ENCODE measurements around the gene CSTB.

Gene CSTB

GRCh38 chr21:43728467-43729390 is 47.4 kb downstream of the CSTB start:
- DNase-seq (ENCODE audit: low spot score) = peak; percentile 62

GRCh38 chr21:43728154-43728466 is 48.0 kb downstream of the CSTB start:
- DNase-seq (ENCODE audit: low spot score) = no peak

- DNase-seq (ENCODE audit: low spot score) = no peak
These were observed 48.5 kb downstream of the CSTB start for GRCh38 chr21:43727519-43728153.

- DNase-seq (ENCODE audit: low spot score) = no peak
These were observed 49.2 kb downstream of the CSTB start for GRCh38 chr21:43726686-43727518.

All from germinal center (tissue), 1 donor.